Transverse colon (tissue), 4 donors: ENCODE data around the gene SVOP.

Experiments
- CTCF ChIP-seq, 5 experiments: fragments of 200-600 bp in 3 of 5; fragments of 450-650 bp in 2 of 5; sonication (generic) in 3 of 5; IDR thresholded peaks; 1 replicate in 2 of 5; 2 replicates in 3 of 5; pipeline ENCODE4 v1.5.1; 2016 to 2017; ENCODE audit warnings: antibody characterized with exemption in 5 of 5, inconsistent platforms in 3 of 5, mild to moderate bottlenecking in 2 of 5, moderate library complexity in 1 of 5
- EP300 ChIP-seq: sonication (generic); formaldehyde crosslinking; IDR thresholded peaks from one replicate; pipeline ENCODE4 v1.6.1; 2017; ENCODE audit warnings: antibody characterized with exemption, low read depth
- POLR2A ChIP-seq: fragments of 450-650 bp; IDR thresholded peaks from one replicate; pipeline ENCODE4 v1.6.1; 2016; ENCODE audit warnings: antibody characterized with exemption, mild to moderate bottlenecking, moderate library complexity
- POLR2AphosphoS5 ChIP-seq, 3 donors: sonication (generic); formaldehyde crosslinking; IDR thresholded peaks; one replicate each; pipeline ENCODE4 v1.6.1; 2016; ENCODE audit warnings: antibody characterized with exemption in 3 of 3

DNA sequence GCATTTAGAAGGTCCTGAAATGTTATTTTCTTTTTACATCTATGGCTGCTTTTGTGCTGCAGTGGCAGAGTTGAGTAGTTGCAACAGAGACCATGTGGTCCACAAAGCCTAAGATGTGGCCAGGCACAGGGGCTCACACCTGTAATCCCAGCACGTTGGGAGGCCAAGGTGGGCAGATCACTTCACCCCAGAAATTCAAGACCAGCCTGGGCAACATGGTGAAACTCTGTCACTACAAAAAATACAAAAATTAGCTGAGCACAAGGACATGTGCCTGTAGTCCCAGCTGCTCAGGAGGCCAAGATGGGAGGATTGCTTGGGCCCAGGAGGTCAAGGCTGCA is 45.0 kb upstream of the SVOP start:
- TF ChIP-seq CTCF (IDR thresholded peaks at IDR 0.05) (no peak), POLR2A (no peak), EP300 (no peak), POLR2AphosphoS5 (IDR thresholded peaks at IDR 0.05) (no peak)
